SK-N-MC (cell line): Measurements from ENCODE around the gene TXNL1.
"Not testable (repeated sequence)": the region's sequence is repeated elsewhere in the genome, so short reads cannot be mapped to it uniquely, and the experiment has no call there.

Experiments used
- DNase-seq: peaks from one replicate; pipeline ENCODE4 v3.0.0-alpha.2; 2011; ENCODE audit warnings: low read depth, low spot score
- H3K27ac ChIP-seq: fragments of 200-600 bp; sonication (generic); 2 replicates; pipeline ENCODE4 v1.5.1; 2016; ENCODE audit warnings: mixed run types
- H3K36me3 ChIP-seq: fragments of 200-600 bp; sonication (generic); 2 replicates; pipeline ENCODE4 v1.6.1; 2017; ENCODE audit warnings: antibody characterized with exemption, low read length, mixed read lengths; ENCODE audit not compliant: insufficient read depth
- H3K4me3 ChIP-seq: fragments of 200-600 bp; sonication (generic); 2 replicates; pipeline ENCODE4 v1.5.1; 2016
- H3K9ac ChIP-seq: fragments of 200-600 bp; sonication (generic); 2 replicates; pipeline ENCODE4 v1.8.0; 2017; ENCODE audit warnings: mixed run types, mixed read lengths; ENCODE audit not compliant: insufficient read length
- H3K9me3 ChIP-seq: fragments of 200-600 bp; sonication (generic); 2 replicates; pipeline ENCODE4 v1.6.1; 2017; ENCODE audit warnings: low read depth, mild to moderate bottlenecking, antibody characterized with exemption, low read length, moderate library complexity, mixed read lengths
- EZH2 ChIP-seq: fragments of 200-600 bp; sonication (generic); IDR thresholded peaks from one replicate; pipeline ENCODE4 v1.6.1; 2017; ENCODE audit warnings: antibody characterized with exemption
- FOXP2 ChIP-seq: optimal IDR thresholded peaks from 2 replicates; pipeline ENCODE3; 2011; ENCODE audit warnings: mild to moderate bottlenecking, moderate library complexity; ENCODE audit not compliant: insufficient read depth; ENCODE audit errors: extremely low read length, control extremely low read depth
- POLR2AphosphoS5 ChIP-seq: IDR thresholded peaks from 2 replicates; pipeline ENCODE4 v1.6.1; 2012; ENCODE audit warnings: mild to moderate bottlenecking, low read depth, low read length, borderline replicate concordance

Gene TXNL1

DNA sequence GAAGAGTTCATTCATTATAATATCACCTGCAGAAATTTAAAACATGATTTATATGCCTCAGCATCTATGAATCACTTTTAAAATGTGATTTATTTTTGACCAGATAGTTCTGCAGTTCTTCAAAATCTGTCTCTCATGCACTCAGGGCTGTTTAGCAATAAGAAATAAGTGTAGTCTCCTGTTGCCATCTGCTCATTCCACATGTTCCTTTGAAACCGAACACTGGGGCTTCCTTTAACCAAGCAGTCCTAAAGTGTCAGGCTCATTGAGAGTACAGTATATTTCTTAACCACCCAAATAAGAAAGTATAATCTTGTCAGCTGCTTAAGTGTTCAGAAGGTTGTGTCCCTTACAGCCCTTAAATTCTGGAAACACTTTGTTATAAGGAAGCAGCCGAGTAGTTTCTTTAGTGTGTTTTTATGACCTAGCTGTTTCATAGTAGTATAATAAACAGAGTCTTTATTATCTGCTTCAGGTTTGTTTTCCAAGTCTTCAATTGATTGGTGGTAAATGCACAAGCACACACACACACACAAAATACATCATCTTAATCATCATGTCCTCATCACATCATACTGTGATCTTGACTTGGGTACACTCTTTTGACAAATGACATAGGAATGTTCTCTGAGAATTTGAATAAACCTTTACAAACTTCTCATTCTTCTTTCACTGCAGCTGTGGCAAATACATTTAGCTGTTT, 23.1 kb upstream of the TXNL1 start:
- Histone ChIP-seq H3K27ac (no peak overlapping the region), H3K36me3 (no peaks in the 10 kb centered on the region), H3K9ac (no peak overlapping the region), H3K9me3 (no peaks in the 10 kb centered on the region), H3K4me3 (no peak overlapping the region)
- TF ChIP-seq POLR2AphosphoS5 (no peak), EZH2 (no peak), FOXP2 (no peak)
- no peak for DNase-seq

DNA sequence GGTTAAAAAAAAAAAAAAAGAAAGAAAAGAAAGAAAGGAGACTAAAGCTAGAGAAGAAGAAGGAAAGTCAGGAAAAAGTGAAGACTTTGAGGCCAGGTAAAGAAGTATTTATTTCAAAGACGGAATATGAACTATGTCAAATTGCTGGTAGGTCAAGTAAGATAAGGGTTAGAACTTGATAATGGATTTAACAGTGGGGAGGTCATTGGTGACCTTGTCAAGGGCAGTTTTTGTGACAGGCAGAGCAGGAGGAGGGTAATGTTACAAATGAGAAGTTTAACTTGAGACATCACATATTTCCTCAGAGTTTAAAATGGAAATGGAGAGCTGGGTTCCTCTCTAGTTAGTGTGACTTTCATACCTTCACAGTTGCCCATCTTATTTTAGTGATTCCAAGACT, 22.3 kb upstream of the TXNL1 start:
- Histone ChIP-seq H3K27ac (no peak overlapping the region), H3K9ac (no peak overlapping the region), H3K4me3 (no peak overlapping the region), H3K36me3 (no peaks in the 10 kb centered on the region), H3K9me3 (no peaks in the 10 kb centered on the region)
- no peak for DNase-seq
- TF ChIP-seq EZH2 = no peak
- no peak for TF ChIP-seq POLR2AphosphoS5
- no peak for TF ChIP-seq FOXP2

DNA sequence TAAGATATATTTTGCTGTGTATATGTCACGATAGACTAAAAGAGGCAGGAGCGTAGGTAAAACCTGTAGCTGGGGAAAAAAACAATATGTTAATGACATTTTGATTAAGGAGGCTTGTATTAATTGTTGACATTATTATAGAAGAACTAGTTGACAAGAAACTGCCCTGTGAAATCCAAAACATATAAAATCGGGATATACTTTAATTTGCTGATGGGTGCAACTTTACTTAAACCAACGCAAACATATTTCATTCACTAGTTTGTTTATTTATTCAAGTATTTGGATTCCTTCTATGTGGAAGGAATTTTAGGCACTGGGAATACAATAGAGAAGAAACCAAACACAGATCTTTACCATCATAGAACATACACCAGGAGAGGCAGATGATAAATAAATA, 20.7 kb upstream of the TXNL1 start:
- Histone ChIP-seq H3K4me3 (no peak overlapping the region), H3K36me3 (no peaks in the 10 kb centered on the region), H3K9me3 (no peaks in the 10 kb centered on the region), H3K9ac (no peak overlapping the region), H3K27ac (no peak overlapping the region)
- no peak for DNase-seq
- TF ChIP-seq FOXP2 = no peak
- no peak for TF ChIP-seq EZH2
- TF ChIP-seq POLR2AphosphoS5 = no peak

DNA sequence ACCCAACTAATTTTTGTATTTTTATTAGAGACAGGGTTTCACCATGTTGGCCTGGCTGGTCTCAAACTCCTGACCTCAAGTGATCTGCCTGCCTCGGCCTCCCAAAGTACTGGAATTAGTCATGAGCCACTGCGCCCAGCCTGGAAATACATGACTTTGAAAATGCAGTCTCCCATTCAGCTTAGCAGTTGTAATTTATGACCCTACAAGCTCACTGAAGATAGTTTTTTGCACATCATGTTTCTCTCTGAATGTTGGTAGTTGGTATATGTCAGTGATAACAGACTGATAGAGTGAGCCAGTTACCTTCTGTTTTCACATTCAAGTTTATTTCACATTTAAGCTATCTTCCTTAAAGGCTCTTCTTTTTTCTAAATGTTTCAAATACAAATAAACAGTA, 19.9 kb upstream of the TXNL1 start:
- no peak for TF ChIP-seq FOXP2
- no peak for TF ChIP-seq EZH2
- TF ChIP-seq POLR2AphosphoS5 = no peak
- Histone ChIP-seq H3K9me3 (no peaks in the 10 kb centered on the region), H3K9ac (no peak overlapping the region), H3K4me3 (no peak overlapping the region), H3K36me3 (no peaks in the 10 kb centered on the region), H3K27ac (no peak overlapping the region)
- no peak for DNase-seq

DNA sequence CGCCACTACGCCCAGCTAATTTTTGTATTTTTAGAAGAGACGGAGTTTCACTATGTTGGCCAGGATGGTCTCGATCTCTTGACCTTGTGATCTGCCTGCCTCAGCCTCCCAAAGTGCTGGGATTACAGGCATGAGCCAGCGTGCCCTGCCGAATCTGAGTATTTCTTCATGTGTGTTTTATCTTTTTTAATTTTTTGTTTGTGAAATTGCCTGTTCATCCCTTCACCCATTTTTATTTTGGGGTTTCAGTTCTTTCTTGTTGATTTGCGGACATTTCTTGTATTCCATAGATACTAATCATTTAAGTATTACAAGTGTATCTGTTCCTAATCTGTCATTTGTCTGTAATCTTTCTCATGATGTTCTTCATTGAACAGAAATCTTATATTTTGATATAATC, 15.9 kb upstream of the TXNL1 start:
- not testable (repeated sequence) for H3K9me3 ChIP-seq, H3K36me3 ChIP-seq, H3K4me3 ChIP-seq, DNase-seq, H3K27ac ChIP-seq, H3K9ac ChIP-seq

DNA sequence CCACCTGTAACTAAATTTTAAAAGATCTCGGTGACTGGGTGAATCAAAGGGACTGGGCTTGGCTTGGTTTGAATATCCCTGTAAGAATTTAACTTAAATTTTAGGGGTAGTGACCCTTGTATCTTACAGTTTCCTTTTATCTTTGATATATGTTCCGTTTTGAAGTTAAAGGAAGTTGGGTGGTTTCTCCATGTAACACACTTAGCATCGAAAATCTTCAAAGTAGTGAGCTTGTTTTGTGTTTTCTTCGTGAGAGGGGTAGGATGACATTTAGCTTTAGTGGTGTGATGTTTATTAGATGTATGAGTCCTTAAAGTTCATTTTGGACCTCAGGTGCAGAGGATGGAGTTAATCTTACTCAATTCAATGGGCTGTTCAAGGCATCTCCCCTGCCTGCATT, 14.4 kb upstream of the TXNL1 start:
- Histone ChIP-seq H3K36me3 (no peaks in the 10 kb centered on the region), H3K9me3 (no peaks in the 10 kb centered on the region), H3K4me3 (peak overlapping the region; percentile 87; the same call in 1 of the 2 replicates), H3K9ac (no peak overlapping the region), H3K27ac (no peak overlapping the region)
- DNase-seq = no peak
- TF ChIP-seq EZH2 (no peak), POLR2AphosphoS5 (no peak), FOXP2 (no peak)

DNA sequence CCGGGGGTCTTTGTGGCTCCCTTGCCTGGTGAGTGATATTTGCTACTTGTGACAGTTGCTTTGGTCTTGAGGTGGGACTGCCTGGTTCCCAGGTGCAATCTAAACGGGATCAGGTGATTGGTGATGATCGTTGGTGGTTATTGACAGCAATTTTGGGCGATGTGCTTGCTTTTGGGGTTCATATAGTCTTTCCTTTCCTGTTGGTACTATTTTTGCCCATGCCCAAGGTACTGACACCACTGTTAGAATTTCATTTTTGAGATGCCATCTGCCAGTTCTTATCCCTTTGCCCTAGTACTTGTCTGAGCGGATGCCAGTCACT, 13.3 kb upstream of the TXNL1 start:
- Histone ChIP-seq H3K36me3 (no peaks in the 10 kb centered on the region), H3K9me3 (no peaks in the 10 kb centered on the region), H3K27ac (no peak overlapping the region), H3K9ac (peak overlapping the region; percentile 83), H3K4me3 (peak overlapping the region; percentile 87)
- DNase-seq = no peak
- TF ChIP-seq EZH2 = no peak
- TF ChIP-seq POLR2AphosphoS5 = no peak
- TF ChIP-seq FOXP2 = no peak

DNA sequence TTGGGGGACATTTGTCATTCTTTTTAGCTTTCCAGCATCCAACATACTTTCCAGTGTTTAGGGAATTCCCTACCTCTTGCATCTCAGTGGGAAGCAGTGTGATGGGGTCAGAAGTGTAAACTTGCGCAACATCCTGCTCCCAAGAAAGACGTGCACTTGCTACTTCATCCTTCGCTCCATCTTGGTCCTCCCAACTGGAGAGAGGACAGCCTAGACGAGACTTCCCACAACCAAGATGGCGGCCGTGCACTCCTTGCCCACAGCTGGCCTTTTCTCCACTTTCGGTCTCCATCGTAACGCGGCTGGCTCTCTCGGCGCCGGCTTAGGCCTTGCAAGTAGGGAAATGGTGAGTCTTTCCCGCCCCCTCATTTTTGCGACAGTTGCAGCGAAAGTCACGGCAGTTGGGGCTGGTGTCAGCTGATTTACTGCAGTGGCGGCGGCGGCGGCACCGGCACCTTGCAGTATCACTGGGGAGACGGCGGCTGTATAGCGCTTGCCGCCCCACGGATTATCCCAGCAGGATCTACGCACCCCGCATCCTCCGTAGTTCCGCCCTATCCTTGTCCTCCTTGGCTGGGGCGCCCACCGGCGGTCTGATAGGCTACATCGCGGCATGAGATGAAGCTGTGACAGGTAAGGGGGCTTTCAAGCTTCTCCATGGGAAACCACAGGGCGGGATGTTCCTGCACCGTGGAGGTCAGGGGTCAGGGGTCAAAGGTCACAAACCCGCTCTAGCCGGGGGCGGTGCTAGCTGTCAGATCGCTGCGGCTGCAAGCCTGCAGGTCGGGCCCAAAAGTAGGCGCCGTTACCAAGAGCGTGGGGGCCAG, 12.8 kb upstream of the TXNL1 start, which contains the start of gene WDR7:
TSS of gene WDR7 (plus strand) at position 416 of the 827 bp plus-strand sequence. CDS start 21,157 bp downstream, outside the sequence.
- H3K27ac ChIP-seq = 0 out of 2 replicates have a peak within 1 kb of the TSS, but pooled peaks have one; percentile 19
- TF ChIP-seq POLR2AphosphoS5 (peak; percentile 47; the same call in 1 of the 2 replicates), FOXP2 (peak; percentile 59), EZH2 (no peak)

DNA sequence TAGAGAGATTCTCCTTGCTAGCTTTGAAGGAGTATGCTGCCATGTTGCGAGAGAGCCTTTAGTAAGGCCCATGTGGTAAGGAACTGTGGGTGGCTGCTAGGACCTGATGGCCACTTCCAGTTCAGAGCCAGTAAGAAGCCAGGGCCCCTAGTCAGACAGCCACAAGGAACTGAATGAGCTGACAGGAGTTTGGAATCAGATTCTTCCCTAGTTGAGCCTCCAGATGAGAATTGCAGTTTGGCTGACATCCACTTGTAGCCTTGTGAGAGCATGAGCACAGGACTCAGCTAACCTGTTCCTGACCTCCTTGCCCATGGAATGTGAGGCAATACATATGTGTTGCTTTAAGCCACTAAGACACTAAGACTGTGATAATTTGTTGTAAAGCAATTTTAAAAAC, 11.6 kb upstream of the TXNL1 start:
- Histone ChIP-seq H3K9me3 (no peaks in the 10 kb centered on the region), H3K27ac (no peak overlapping the region), H3K4me3 (no peak overlapping the region), H3K9ac (no peak overlapping the region), H3K36me3 (no peaks in the 10 kb centered on the region)
- DNase-seq = no peak
- TF ChIP-seq POLR2AphosphoS5 (no peak), EZH2 (no peak), FOXP2 (no peak)

More for the DNA sequence above, 12.8 kb upstream of the TXNL1 start, which contains the start of gene WDR7:
- Histone ChIP-seq H3K9me3 (no peaks in the 10 kb centered on the region), H3K4me3 (peak within 1 kb of the TSS; percentile 87), H3K9ac (peak within 1 kb of the TSS; percentile 83), H3K36me3 (no peaks in the 10 kb centered on the region)
- peak; percentile 93 for DNase-seq
